Thyroid gland (tissue), 4 donors: Measurements from ENCODE around the gene WNK2.

Source experiments
- POLR2A ChIP-seq, 2 donors: fragments of 450-650 bp; IDR thresholded peaks; one replicate each; pipeline ENCODE4 v1.6.1; 2017; ENCODE audit warnings: antibody characterized with exemption in 2 of 2, mild to moderate bottlenecking in 2 of 2, moderate library complexity in 1 of 2
- TF ChIP-seq, protein P1 (sequence below), 6 experiments: fragments of 200-600 bp in 3 of 6; fragments of 450-650 bp in 3 of 6; sonication (generic) in 3 of 6; IDR thresholded peaks; one replicate each; pipeline ENCODE4 v1.5.1; 2016 to 2019; ENCODE audit warnings: antibody characterized with exemption in 6 of 6, mild to moderate bottlenecking in 2 of 6, inconsistent platforms in 1 of 6, moderate library complexity in 1 of 6

DNA sequence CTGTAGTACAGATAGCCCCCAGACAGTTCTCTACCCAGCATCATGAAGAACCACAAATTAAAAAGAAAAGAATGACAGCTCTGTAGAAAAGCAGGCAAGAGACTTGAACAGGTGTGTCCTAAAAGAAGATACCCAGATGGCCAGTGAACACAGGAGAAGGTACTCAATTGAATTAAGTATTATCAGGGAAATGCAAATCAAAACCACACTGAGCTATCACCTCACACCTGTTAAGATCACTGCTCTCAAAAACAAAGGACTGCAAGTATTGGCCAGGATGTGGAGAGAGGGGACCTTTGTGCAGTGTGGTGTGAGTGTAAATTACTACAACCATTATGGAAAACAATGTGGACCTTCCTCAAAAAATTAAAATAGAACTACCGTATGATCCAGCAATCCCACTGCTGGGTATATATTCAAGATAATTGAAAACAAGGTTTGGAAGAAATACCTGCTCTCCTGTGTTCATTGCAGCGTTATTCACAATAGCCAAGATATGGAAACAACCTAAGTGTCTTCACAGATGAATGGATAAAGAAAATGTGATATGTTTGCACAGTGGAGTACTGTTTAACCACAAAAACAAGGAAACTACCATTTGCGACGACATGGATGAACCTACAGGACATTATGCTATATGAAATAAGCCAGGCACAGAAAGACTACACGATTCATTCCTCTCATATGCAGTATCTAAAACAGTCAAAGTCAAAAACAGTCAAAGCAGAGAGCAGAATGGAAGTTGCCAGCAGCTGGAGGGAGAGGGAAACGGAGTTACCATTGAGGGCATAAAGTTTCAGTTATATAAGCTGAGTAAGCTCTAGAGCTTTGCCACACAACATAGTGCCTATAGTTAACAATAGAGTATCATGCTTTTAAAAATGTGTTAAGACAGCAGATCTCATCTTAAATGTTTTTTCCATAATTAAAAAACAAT, 102.6 kb downstream of the WNK2 start:
- TF ChIP-seq, protein P1, sequence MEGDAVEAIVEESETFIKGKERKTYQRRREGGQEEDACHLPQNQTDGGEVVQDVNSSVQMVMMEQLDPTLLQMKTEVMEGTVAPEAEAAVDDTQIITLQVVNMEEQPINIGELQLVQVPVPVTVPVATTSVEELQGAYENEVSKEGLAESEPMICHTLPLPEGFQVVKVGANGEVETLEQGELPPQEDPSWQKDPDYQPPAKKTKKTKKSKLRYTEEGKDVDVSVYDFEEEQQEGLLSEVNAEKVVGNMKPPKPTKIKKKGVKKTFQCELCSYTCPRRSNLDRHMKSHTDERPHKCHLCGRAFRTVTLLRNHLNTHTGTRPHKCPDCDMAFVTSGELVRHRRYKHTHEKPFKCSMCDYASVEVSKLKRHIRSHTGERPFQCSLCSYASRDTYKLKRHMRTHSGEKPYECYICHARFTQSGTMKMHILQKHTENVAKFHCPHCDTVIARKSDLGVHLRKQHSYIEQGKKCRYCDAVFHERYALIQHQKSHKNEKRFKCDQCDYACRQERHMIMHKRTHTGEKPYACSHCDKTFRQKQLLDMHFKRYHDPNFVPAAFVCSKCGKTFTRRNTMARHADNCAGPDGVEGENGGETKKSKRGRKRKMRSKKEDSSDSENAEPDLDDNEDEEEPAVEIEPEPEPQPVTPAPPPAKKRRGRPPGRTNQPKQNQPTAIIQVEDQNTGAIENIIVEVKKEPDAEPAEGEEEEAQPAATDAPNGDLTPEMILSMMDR (IDR thresholded peaks at IDR 0.05), result no peak
- no peak for TF ChIP-seq POLR2A (IDR thresholded peaks at IDR 0.05)
